Loucy (cell line): ENCODE results near the gene DDX20.

Experiments
- EZH2phosphoT487 ChIP-seq: fragments of 200-600 bp; IDR thresholded peaks from 2 replicates; pipeline ENCODE4 v1.6.1; 2018; ENCODE audit warnings: antibody characterized with exemption, mild to moderate bottlenecking, moderate library complexity, borderline replicate concordance
- TF ChIP-seq, protein P1 (sequence below): fragments of 200-600 bp; sonication (generic); conservative IDR thresholded peaks from 2 replicates; pipeline ENCODE4 v1.5.1; 2014; ENCODE audit warnings: mild to moderate bottlenecking, antibody characterized with exemption, low read length

DNA sequence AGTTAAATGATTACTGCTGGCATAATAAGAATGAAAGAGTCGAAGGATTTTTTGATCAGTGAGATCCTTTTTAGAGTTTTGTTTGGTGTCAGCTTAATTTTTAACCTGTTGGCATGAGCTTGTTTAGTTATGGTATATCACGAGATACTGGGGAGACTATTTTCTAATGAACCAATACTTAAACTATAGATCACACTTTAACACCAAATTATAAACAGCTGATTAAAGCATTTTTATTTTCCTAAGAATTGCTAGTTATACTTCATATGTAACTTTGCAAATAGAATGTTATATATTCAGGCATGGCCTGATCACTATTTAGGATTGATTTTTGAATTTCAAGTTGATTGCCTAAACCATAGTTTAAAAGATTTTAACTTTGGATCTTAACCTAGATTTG, 6.0 kb downstream of the DDX20 start:
- TF ChIP-seq, protein P1, sequence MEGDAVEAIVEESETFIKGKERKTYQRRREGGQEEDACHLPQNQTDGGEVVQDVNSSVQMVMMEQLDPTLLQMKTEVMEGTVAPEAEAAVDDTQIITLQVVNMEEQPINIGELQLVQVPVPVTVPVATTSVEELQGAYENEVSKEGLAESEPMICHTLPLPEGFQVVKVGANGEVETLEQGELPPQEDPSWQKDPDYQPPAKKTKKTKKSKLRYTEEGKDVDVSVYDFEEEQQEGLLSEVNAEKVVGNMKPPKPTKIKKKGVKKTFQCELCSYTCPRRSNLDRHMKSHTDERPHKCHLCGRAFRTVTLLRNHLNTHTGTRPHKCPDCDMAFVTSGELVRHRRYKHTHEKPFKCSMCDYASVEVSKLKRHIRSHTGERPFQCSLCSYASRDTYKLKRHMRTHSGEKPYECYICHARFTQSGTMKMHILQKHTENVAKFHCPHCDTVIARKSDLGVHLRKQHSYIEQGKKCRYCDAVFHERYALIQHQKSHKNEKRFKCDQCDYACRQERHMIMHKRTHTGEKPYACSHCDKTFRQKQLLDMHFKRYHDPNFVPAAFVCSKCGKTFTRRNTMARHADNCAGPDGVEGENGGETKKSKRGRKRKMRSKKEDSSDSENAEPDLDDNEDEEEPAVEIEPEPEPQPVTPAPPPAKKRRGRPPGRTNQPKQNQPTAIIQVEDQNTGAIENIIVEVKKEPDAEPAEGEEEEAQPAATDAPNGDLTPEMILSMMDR, result no peak
- no peak for TF ChIP-seq EZH2phosphoT487
